SH-SY5Y (cell line): ENCODE data around the gene ATP6V1E1.

ENCODE experiments used
- GATA2 ChIP-seq: IDR thresholded peaks from 2 replicates; pipeline ENCODE4 v1.6.1; 2011; ENCODE audit warnings: mild to moderate bottlenecking, low read depth, low read length
- GATA3 ChIP-seq: IDR thresholded peaks from 2 replicates; pipeline ENCODE4 v1.6.1; 2011; ENCODE audit warnings: low read depth, mild to moderate bottlenecking, low read length, moderate library complexity

GRCh38 chr22:17597217-17597616 is 31.3 kb downstream of the ATP6V1E1 start:
- TF ChIP-seq GATA3 (no peak), GATA2 (no peak)
